ENCODE data around the gene SPTB. TPM values are rescaled to one million over a fixed set of nuclear protein-coding genes. Genes with fewer than 3 reads are reported as not detected.

The SPTB gene
- total and polyA plus RNA-seq, 10 of the 15 experiments (the other 5 are each of a cell fraction or from before 2014, with no cell fraction given): under 0.01 to 0.04 (median 0.02) TPM; not detected in 4

DNA sequence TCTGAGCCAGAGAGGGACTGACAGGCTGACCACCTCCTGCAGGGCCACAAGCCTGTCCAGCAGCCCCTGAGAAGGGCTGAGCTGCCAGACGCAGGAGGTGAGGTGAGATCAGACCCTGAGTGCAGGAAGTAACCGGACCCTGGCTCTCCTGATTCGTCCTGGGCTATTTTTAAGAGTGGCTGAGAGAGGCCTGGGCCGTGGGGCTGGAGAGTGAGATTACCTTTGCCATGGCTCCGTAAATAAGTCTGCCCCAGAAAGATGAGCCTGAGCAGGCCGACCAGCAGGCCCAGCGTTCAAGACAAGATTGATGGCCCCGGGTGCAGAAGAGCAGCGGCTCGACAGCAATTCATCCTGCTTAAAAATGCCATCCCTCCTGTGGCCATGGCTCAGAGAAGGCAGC lies 54.2 kb downstream of the SPTB start:
- ChIA-PET RAD21 (ENCODE audit: unreplicated experiment) (interaction anchor here (0.6 to 3.3 kb wide), 3 partner anchors 66 to 113 kb away, joined by 3 to 87 read pairs (median 6); no protein-coding TSS in a partner anchor), SMC1A (ENCODE audit: uncharacterized antibody, unreplicated experiment) (interaction anchor here (6.0 kb wide), 1 partner anchor 65 kb away, joined by 88 read pairs; no protein-coding TSS in a partner anchor), CTCF (interaction anchor here (0.6 to 3.1 kb wide), 5 partner anchors 9 to 356 kb away, joined by 3 to 21 read pairs (median 4); no protein-coding TSS in a partner anchor), POLR2A (no interaction called here)
- no peaks in the 10 kb centered on the region for H3K9me3 ChIP-seq (replicated peaks; ENCODE audit: control insufficient read depth, insufficient read depth, low read length)
- 44% methylated on average over 10 of the region's 10 CpGs for WGBS (ENCODE audit: insufficient coverage, insufficient replicate concordance, low lambda C conversion rate, missing lambda C conversion rate)
- intact Hi-C loops (cut with micrococcal nuclease; ENCODE audit: unreplicated experiment): no loop called here
- in situ Hi-C loops (cut with MboI): loop anchor here (5.0 kb wide), 1 partner anchor 157 kb away; no protein-coding TSS in a partner anchor
- no peak overlapping the region for H3K9ac ChIP-seq (ENCODE audit: control insufficient read depth, insufficient read depth, low read length)
- TF ChIP-seq TAF1 (IDR thresholded peaks at IDR 0.05; ENCODE audit: borderline replicate concordance, low read depth, low read length): no peak
- TF ChIP-seq, protein P1, sequence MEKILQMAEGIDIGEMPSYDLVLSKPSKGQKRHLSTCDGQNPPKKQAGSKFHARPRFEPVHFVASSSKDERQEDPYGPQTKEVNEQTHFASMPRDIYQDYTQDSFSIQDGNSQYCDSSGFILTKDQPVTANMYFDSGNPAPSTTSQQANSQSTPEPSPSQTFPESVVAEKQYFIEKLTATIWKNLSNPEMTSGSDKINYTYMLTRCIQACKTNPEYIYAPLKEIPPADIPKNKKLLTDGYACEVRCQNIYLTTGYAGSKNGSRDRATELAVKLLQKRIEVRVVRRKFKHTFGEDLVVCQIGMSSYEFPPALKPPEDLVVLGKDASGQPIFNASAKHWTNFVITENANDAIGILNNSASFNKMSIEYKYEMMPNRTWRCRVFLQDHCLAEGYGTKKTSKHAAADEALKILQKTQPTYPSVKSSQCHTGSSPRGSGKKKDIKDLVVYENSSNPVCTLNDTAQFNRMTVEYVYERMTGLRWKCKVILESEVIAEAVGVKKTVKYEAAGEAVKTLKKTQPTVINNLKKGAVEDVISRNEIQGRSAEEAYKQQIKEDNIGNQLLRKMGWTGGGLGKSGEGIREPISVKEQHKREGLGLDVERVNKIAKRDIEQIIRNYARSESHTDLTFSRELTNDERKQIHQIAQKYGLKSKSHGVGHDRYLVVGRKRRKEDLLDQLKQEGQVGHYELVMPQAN (conservative IDR thresholded peaks at IDR 0.05): no peak
- TF ChIP-seq CBX5 (IDR thresholded peaks at IDR 0.05; ENCODE audit: low read depth): no peak
- TF ChIP-seq SIN3A (IDR thresholded peaks at IDR 0.05; ENCODE audit: low read depth, low read length): no peak
- TF ChIP-seq POLR2AphosphoS5 (IDR thresholded peaks at IDR 0.05; ENCODE audit: low read length): no peak
- TF ChIP-seq TCF7 (IDR thresholded peaks at IDR 0.05; ENCODE audit: borderline replicate concordance): no peak
- no peak for TF ChIP-seq GABPA (IDR thresholded peaks at IDR 0.05; ENCODE audit: low read depth)
- TF ChIP-seq EED (IDR thresholded peaks at IDR 0.05; ENCODE audit: low read depth): no peak
- TF ChIP-seq SRF (IDR thresholded peaks at IDR 0.05; ENCODE audit: low read depth in 2 of 2, low read length in 2 of 2): no peak
- TF ChIP-seq TBL1XR1 (IDR thresholded peaks at IDR 0.05; ENCODE audit: low read depth, low read length): no peak
- no peak for TF ChIP-seq SREBF2 (IDR thresholded peaks at IDR 0.05; ENCODE audit: low read length)
- BruUV-seq (replicated peaks): no TSS peak
- peaks cover 0 to 3% of the 10 kb centered on the region in 2 experiments; a peak in 2 of 4 replicates for H3K27me3 ChIP-seq (replicated peaks in 1 of 2; ENCODE audit: control insufficient read depth in 2 of 2, insufficient read depth in 2 of 2, low read length in 1 of 2)
- no peaks in the 10 kb centered on the region for H3K36me3 ChIP-seq (ENCODE audit: control insufficient read depth in 2 of 2, insufficient read depth in 2 of 2, low read length in 1 of 2)
- no peak for FAIRE-seq
- no peaks in the 10 kb centered on the region for H4K20me1 ChIP-seq (ENCODE audit: control insufficient read depth, insufficient read depth)
- no peak for DNase-seq (ENCODE audit: low read depth, low spot score)
- no peak for ATAC-seq
- H3K4me1 ChIP-seq (ENCODE audit: control insufficient read depth, insufficient read depth, low read length): no peaks in the 10 kb centered on the region
- H3K27ac ChIP-seq (ENCODE audit: control insufficient read depth, insufficient read depth): no peak overlapping the region
- no peak overlapping the region for H2AFZ ChIP-seq (ENCODE audit: control insufficient read depth, low read depth, low read length)
- no peak overlapping the region for H3K4me3 ChIP-seq
- H3K79me2 ChIP-seq (ENCODE audit: control insufficient read depth, insufficient read depth, low read length): no peaks in the 10 kb centered on the region
- no peak overlapping the region for H3K4me2 ChIP-seq (ENCODE audit: control insufficient read depth, insufficient read depth)
